OCI-LY3 (cell line): ENCODE data around the gene PDE7B.

Source experiments
- CTCF ChIP-seq: fragments of 200-600, 300-600 bp; sonication (generic); IDR thresholded peaks from 2 replicates; pipeline ENCODE4 v1.5.1; 2014; ENCODE audit warnings: antibody characterized with exemption, low read length, low read depth
- EZH2phosphoT487 ChIP-seq: fragments of 200-600 bp; shearing (Covaris generic); IDR thresholded peaks from 2 replicates; pipeline ENCODE4 v1.6.1; 2018; ENCODE audit warnings: antibody characterized with exemption, mixed run types, low read depth

- TF ChIP-seq CTCF (no peak), EZH2phosphoT487 (no peak)
Measured at GRCh38 chr6:135985471-135985870, 134.0 kb downstream of the PDE7B start.
